Lower leg skin (tissue), 4 donors: ENCODE results near the gene FGGY. TPM values are rescaled to one million over a fixed set of nuclear protein-coding genes. Genes with fewer than 3 reads are reported as not detected.

Source experiments
- DNase-seq, 2 donors: peaks; one replicate each; pipeline ENCODE4 v3.0.0-alpha.2; 2019; ENCODE audit warnings: low spot score in 2 of 2
- H3K4me3 ChIP-seq: fragments of 200-600 bp; sonication (generic); 2 replicates; pipeline ENCODE4 v1.5.1; 2017; ENCODE audit warnings: mild to moderate bottlenecking, low read depth; ENCODE audit not compliant: poor library complexity, severe bottlenecking
- POLR2A ChIP-seq, 2 donors: fragments of 450-650 bp; IDR thresholded peaks; one replicate each; pipeline ENCODE4 v1.6.1; 2016 to 2017; ENCODE audit warnings: antibody characterized with exemption in 2 of 2, mild to moderate bottlenecking in 1 of 2, moderate library complexity in 1 of 2
- WGBS, 2 donors: methylation state at CpG; one replicate each; pipeline ENCODE4 v1.1.5; 2018; 5-methylcytosine and 5-hydroxymethylcytosine counted together
- intact Hi-C: fragments of 100-400 bp; cut with DNase I; formaldehyde crosslinking; loops from one replicate; pipeline ENCODE4 v1.15.0; 2023; ENCODE audit warnings: low total_unique reads
- total RNA-seq, 4 donors: library from RNA; depleted of rRNA; stranded (reverse); fragments of >200 nt; gene quantifications; one replicate each; pipeline ENCODE4 v1.1.0, GENCODE V29; 2016
- TF ChIP-seq, protein P1 (sequence below), 3 donors: fragments of 450-650 bp; IDR thresholded peaks; one replicate each; pipeline ENCODE4 v1.5.1; 2016; ENCODE audit warnings: antibody characterized with exemption in 3 of 3, mild to moderate bottlenecking in 3 of 3, moderate library complexity in 2 of 3

FGGY gene
- total RNA-seq, 4 donors from 2014 or later: 10.0 to 29.5 (median 17.5) TPM

DNA sequence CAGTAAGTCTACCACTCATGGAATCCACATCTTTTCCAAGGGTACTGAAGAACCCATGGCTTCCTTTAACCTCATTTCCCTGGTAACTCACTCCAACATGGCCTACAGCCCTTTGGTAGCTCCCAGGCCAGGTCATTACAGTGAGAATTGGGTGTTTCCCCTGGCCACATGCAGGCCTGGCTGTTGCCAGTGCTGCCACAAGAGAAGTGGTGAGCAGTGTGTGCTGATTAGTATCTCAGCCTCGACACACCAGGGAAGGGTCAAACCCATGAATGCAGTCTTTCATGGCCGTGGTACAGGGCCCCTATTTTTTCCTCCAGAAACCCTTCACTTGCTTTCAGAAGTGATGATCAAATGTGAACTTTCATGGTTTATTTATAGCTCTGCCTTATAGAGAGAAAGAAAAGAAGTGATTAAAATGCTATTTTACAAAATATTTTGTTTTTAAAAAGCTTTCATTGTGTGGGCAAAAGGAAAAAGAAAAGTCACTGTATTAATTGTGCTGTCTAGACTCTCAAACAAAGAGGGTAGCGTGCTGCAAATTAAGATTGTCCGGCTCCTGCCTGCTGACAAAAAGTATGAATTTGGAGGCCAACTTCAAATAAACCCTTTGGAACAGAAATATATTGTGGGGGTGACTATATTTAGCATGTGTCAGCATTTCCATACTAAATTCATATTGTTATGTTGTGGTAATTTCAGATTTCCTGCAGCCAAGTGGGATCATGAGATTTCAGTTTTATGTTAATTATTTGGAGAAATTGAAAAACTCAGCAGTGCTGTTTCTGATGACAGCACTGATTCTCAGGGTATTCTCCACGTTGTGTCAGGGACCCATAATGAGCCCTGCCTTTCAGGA lies 455.9 kb downstream of the FGGY start:
- no peak for DNase-seq
- no peak overlapping the region for H3K4me3 ChIP-seq
- intact Hi-C loops: no loop called here
- 60 to 69% methylated on average over 5 of the region's 5 CpGs for WGBS, 2 donors
- TF ChIP-seq POLR2A (IDR thresholded peaks at IDR 0.05): no peak
- TF ChIP-seq, protein P1, sequence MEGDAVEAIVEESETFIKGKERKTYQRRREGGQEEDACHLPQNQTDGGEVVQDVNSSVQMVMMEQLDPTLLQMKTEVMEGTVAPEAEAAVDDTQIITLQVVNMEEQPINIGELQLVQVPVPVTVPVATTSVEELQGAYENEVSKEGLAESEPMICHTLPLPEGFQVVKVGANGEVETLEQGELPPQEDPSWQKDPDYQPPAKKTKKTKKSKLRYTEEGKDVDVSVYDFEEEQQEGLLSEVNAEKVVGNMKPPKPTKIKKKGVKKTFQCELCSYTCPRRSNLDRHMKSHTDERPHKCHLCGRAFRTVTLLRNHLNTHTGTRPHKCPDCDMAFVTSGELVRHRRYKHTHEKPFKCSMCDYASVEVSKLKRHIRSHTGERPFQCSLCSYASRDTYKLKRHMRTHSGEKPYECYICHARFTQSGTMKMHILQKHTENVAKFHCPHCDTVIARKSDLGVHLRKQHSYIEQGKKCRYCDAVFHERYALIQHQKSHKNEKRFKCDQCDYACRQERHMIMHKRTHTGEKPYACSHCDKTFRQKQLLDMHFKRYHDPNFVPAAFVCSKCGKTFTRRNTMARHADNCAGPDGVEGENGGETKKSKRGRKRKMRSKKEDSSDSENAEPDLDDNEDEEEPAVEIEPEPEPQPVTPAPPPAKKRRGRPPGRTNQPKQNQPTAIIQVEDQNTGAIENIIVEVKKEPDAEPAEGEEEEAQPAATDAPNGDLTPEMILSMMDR (IDR thresholded peaks at IDR 0.05): no peak

GRCh38 chr1:59755069-59755685 lies 458.3 kb downstream of the FGGY start:
- intact Hi-C loops: no loop called here
- WGBS, 2 donors: 85 to 92% methylated on average over 9 of the region's 9 CpGs

GRCh38 chr1:59757197-59757747 lies 460.4 kb downstream of the FGGY start:
- TF ChIP-seq POLR2A (IDR thresholded peaks at IDR 0.05): no peak
- TF ChIP-seq, protein P1 (IDR thresholded peaks at IDR 0.05): no peak
- DNase-seq: no peak
- no peak overlapping the region for H3K4me3 ChIP-seq
- WGBS, 2 donors: 94 to 96% methylated on average over 4 of the region's 4 CpGs
- intact Hi-C loops: no loop called here

More at GRCh38 chr1:59755069-59755685, 458.3 kb downstream of the FGGY start:
- no peak for DNase-seq
- TF ChIP-seq POLR2A (IDR thresholded peaks at IDR 0.05): no peak
- TF ChIP-seq, protein P1 (IDR thresholded peaks at IDR 0.05): no peak
- no peak overlapping the region for H3K4me3 ChIP-seq

DNA sequence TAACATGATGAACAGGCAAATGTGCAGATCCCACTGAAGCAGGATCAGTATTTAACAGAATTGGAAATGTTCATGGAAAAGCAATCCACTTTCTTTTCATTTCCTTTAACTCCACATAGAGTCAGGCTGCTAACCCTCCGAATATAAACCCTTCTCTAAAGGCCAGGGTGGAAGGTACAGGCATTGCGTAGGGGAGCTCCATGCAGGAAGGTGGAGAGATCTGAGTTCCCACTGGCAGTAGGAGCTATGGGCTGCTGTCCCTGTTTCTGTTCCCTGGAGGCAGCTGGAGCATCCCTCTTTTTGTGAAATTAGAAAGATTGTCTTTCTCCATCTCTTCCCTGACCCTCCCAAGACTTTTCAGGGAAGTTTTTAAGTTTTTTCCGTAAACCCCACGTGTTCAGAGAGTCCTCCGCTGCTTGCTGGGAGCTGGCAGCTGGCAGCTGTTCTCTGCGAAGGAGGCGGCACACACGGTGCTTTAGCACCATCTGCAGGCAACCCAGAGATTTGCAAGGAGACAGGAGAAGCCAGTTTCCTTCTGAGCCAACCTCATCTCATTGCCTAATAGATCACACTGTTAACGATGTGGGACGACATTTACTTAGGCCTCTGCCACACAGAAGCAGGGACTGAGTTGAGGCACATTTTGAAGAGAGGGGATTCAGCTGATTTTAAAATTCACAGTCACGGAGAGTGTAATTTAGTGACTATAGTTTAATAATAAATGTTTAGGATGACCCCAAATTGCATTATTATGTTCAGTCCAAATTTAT lies 462.4 kb downstream of the FGGY start:
- DNase-seq: peak; percentile 84 to 94
- TF ChIP-seq, protein P1 (IDR thresholded peaks at IDR 0.05): peak in 1 of 3 donors; percentile 93
- no peak for TF ChIP-seq POLR2A (IDR thresholded peaks at IDR 0.05)
- intact Hi-C loops: no loop called here
- H3K4me3 ChIP-seq: no peak overlapping the region
- 4 to 5% methylated on average over 11 of the region's 11 CpGs for WGBS, 2 donors

DNA sequence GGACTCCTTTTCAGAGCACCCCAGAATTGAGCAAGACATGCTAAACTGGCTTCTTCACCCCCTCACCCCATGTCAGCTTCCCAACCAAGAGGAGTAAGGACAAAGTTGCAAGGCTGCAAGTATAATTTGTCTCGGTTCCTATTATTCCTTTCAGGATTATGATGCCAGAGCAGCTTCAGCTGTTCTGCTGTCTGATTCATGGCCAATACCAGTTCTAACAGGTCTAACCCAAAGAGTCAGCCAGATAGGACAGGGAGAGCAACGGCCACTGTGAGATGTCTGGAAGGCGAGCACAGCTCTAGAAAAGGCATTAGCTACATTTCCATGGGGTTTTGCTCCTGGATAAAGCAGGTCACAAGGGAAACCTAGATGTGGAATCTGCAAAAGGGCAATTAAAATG lies 464.5 kb downstream of the FGGY start:
- H3K4me3 ChIP-seq: no peak overlapping the region
- DNase-seq: no peak
- WGBS, 2 donors: 49 to 56% methylated on average over 3 of the region's 3 CpGs
- TF ChIP-seq POLR2A (IDR thresholded peaks at IDR 0.05): no peak
- TF ChIP-seq, protein P1 (IDR thresholded peaks at IDR 0.05): no peak
- intact Hi-C loops: no loop called here
